VCaP (cell line): ENCODE data around the gene SWT1.
"Not testable (repeated sequence)": the region's sequence is repeated elsewhere in the genome, so short reads cannot be mapped to it uniquely, and the experiment has no call there.

Source experiments
- H3K27ac ChIP-seq: fragments of 450-650 bp; 2 replicates; pipeline ENCODE4 v1.5.1; 2017
- CTCF ChIP-seq: fragments of 450-650 bp; conservative IDR thresholded peaks from 2 replicates; pipeline ENCODE4 v1.5.1; 2017; ENCODE audit warnings: mild to moderate bottlenecking, moderate library complexity

The SWT1 gene

GRCh38 chr1:185215911-185216310 lies 58.9 kb downstream of the SWT1 start:
- TF ChIP-seq CTCF, result no peak
- no peak overlapping the region for H3K27ac ChIP-seq

- H3K27ac ChIP-seq, result no peak overlapping the region
- no peak for TF ChIP-seq CTCF
Observed at GRCh38 chr1:185224132-185224531, 67.2 kb downstream of the SWT1 start.

GRCh38 chr1:185227161-185227560 lies 70.2 kb downstream of the SWT1 start:
- no peak overlapping the region for H3K27ac ChIP-seq
- no peak for TF ChIP-seq CTCF

GRCh38 chr1:185228979-185229378 lies 72.0 kb downstream of the SWT1 start:
- TF ChIP-seq CTCF, result no peak

GRCh38 chr1:185229981-185230380 lies 73.0 kb downstream of the SWT1 start:
- TF ChIP-seq CTCF, result no peak
- H3K27ac ChIP-seq, result no peak overlapping the region

More at GRCh38 chr1:185228979-185229378, 72.0 kb downstream of the SWT1 start:
- H3K27ac ChIP-seq, result no peak overlapping the region

- no peak overlapping the region for H3K27ac ChIP-seq
- no peak for TF ChIP-seq CTCF
Observed at GRCh38 chr1:185232874-185233273, 75.9 kb downstream of the SWT1 start.

GRCh38 chr1:185234183-185234582 lies 77.2 kb downstream of the SWT1 start:
- not testable (repeated sequence) for H3K27ac ChIP-seq

GRCh38 chr1:185237176-185237575 lies 80.2 kb downstream of the SWT1 start:
- H3K27ac ChIP-seq, result not testable (repeated sequence)

- no peak overlapping the region for H3K27ac ChIP-seq
- no peak for TF ChIP-seq CTCF
Observed at GRCh38 chr1:185237661-185238060, 80.7 kb downstream of the SWT1 start.
